ENCODE data around the gene BHLHE23.

Gene BHLHE23

GRCh38 chr20:62958388-62959100, 48.2 kb downstream of the BHLHE23 start:
- ATAC-seq: no peak
- no peak for TF ChIP-seq ZNF70 (CRISPR knock-in tag; IDR thresholded peaks at IDR 0.05)
- TF ChIP-seq OSR1 (CRISPR knock-in tag; IDR thresholded peaks at IDR 0.05): no peak

DNA sequence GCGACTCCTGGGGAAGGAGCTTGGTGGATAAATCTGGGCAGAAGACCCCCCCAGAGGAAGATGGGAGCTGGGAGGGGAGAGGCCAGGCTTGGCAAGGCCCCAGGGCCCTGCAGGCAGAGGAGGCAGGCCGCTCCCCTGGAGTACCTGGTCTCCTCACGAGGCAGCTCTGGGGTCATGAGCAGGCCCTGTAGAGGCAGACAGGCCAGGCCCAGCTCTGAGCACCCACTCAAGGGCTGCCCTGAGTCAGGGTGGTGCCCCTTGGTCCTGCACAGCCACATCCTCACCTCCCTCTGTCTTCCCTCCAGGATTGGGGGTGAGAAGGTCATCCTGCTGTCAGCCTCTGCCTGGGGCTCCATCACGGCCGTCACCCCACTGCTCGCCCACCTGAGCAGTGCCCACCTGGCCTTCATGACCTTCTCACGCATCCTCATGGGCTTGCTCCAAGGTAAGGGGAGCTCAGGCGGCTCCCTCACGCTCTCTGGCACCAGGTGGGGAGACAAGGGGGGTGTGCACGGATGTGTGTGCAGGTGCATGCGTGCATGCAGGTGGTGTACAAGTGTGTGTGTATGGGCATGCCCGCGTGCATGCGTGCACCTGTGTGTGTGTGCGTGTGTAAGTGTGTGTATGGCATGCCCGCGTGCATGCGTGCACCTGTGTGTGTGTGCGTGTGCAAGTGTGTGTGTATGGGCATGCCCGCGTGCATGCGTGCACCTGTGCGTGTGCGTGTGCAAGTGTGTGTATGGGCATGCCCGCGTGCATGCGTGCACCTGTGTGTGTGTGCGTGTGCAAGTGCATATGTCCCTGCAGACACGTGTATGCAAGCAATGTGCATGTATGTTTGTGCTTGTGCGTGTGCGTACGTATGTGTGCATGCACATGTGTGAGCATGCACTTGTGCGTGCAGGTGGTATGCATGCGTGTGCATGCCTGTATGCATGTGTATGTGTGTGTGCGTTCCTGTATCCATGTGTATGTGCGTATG, 49.3 kb downstream of the BHLHE23 start:
- ATAC-seq: no peak
- TF ChIP-seq ZFP30 (CRISPR knock-in tag; IDR thresholded peaks at IDR 0.05): no peak
- TF ChIP-seq ZNF8 (CRISPR knock-in tag; IDR thresholded peaks at IDR 0.05): no peak
- no peak for TF ChIP-seq TCF4 (CRISPR knock-in tag; IDR thresholded peaks at IDR 0.05; ENCODE audit: borderline replicate concordance)
- TF ChIP-seq SNAI2 (CRISPR knock-in tag; IDR thresholded peaks at IDR 0.05): no peak
- TF ChIP-seq CREB5 (CRISPR knock-in tag; IDR thresholded peaks at IDR 0.05; ENCODE audit: low read depth): no peak
- TF ChIP-seq RARB (CRISPR knock-in tag; IDR thresholded peaks at IDR 0.05): no peak
- TF ChIP-seq TSHZ2 (CRISPR knock-in tag; IDR thresholded peaks at IDR 0.05): no peak
- no peak for TF ChIP-seq TOX (CRISPR knock-in tag; IDR thresholded peaks at IDR 0.05; ENCODE audit: borderline replicate concordance)
- no peak for TF ChIP-seq PATZ1 (CRISPR knock-in tag; IDR thresholded peaks at IDR 0.05; ENCODE audit: borderline replicate concordance)
- no peak for TF ChIP-seq BACH2 (CRISPR knock-in tag; IDR thresholded peaks at IDR 0.05; ENCODE audit: borderline replicate concordance)
- TF ChIP-seq ZNF565 (CRISPR knock-in tag; conservative IDR thresholded peaks at IDR 0.05; ENCODE audit: low read depth): no peak
- TF ChIP-seq ARNTL (CRISPR knock-in tag; IDR thresholded peaks at IDR 0.05; ENCODE audit: borderline replicate concordance, low read depth): no peak
- no peak for TF ChIP-seq POU6F1 (CRISPR knock-in tag; IDR thresholded peaks at IDR 0.05; ENCODE audit: borderline replicate concordance, low read depth)
- no peak for TF ChIP-seq GLIS3 (CRISPR knock-in tag; IDR thresholded peaks at IDR 0.05)
- TF ChIP-seq ZFP3 (CRISPR knock-in tag; IDR thresholded peaks at IDR 0.05): no peak
- TF ChIP-seq ZNF70 (CRISPR knock-in tag; IDR thresholded peaks at IDR 0.05): no peak

DNA sequence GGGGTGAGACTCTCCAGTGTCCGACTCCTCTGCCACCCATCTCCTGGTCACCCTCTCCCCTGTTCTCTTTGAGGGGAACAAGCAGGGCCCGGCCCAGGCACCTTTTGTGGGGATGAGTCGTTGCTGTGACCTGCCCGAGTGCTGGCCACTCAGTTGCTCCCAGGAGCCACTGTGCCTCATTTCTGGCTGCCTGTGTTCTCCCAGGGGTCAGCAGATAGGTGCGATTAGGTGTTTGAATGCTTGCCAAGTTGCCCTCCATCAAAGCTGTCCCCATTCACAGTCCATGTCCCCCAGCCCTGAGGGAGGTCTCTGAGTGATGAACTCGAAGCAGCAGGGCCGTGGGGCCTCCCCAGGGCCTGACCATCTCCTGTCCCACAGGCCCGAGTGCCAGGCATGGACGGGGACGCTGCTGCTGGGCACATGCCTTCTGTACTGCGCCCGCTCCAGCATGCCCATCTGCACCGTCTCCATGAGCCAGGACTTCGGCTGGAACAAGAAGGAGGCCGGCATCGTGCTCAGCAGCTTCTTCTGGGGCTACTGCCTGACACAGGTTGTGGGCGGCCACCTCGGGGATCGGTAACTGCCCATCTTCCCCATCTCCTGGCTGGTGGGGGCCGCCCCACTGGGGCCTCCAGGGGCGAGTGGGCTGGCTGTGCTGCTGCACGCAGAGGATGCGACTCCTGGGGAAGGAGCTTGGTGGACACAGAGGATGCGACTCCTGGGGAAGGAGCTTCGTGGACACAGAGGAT, 50.2 kb downstream of the BHLHE23 start:
- ATAC-seq: no peak
- TF ChIP-seq ZFP30 (CRISPR knock-in tag; IDR thresholded peaks at IDR 0.05): no peak
- no peak for TF ChIP-seq POU6F1 (CRISPR knock-in tag; IDR thresholded peaks at IDR 0.05; ENCODE audit: borderline replicate concordance, low read depth)
- no peak for TF ChIP-seq TOX (CRISPR knock-in tag; IDR thresholded peaks at IDR 0.05; ENCODE audit: borderline replicate concordance)
- no peak for TF ChIP-seq PPARA (CRISPR knock-in tag; IDR thresholded peaks at IDR 0.05; ENCODE audit: borderline replicate concordance)
- TF ChIP-seq ZC3H10 (CRISPR knock-in tag; IDR thresholded peaks at IDR 0.05): no peak
- TF ChIP-seq CREB5 (CRISPR knock-in tag; IDR thresholded peaks at IDR 0.05; ENCODE audit: low read depth): no peak
- TF ChIP-seq TCF4 (CRISPR knock-in tag; IDR thresholded peaks at IDR 0.05; ENCODE audit: borderline replicate concordance): no peak
- TF ChIP-seq ISL1 (CRISPR knock-in tag; IDR thresholded peaks at IDR 0.05): no peak
